Measurements from ENCODE around the gene CD300LG. TPM values are rescaled to one million over a fixed set of nuclear protein-coding genes. Genes with fewer than 3 reads are reported as not detected.
"Not testable (repeated sequence)": the region's sequence is repeated elsewhere in the genome, so short reads cannot be mapped to it uniquely, and the experiment has no call there.

CD300LG gene, protein sequence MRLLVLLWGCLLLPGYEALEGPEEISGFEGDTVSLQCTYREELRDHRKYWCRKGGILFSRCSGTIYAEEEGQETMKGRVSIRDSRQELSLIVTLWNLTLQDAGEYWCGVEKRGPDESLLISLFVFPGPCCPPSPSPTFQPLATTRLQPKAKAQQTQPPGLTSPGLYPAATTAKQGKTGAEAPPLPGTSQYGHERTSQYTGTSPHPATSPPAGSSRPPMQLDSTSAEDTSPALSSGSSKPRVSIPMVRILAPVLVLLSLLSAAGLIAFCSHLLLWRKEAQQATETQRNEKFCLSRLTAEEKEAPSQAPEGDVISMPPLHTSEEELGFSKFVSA
- under 1 TPM in 1 of 2 donors, not detected in 1; 0.32 TPM for total RNA-seq

DNA sequence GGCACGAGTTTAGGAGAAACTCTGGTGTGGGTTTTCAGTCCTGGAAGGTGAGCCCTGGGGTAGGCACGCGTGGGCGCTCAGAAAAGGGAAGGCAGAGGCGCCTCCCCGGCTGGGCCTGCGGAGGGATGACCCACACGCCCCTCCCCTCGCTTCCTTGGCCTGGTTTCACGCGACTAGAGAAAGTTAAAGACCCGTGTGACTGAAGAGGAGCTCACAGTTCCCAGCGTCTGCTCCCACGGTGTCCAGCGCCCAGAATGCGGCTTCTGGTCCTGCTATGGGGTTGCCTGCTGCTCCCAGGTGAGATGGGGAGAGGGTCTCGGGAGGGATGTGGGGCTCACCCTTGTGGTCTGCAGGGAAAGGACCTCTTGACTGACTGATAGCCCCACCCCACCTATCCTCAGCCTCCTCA lies at the start of gene CD300LG:
Gene CD300LG, plus strand, starts transcription at position 214 of the 409 bp plus-strand sequence. Its CDS starts 41 bp downstream, at position 255.
- H3K9me3 ChIP-seq: no peaks in the 10 kb centered on the region
- H3K9ac ChIP-seq (ENCODE audit: low read depth in 2 of 2, low read length in 2 of 2): no peak within 1 kb of the TSS
- TF ChIP-seq, protein P1, sequence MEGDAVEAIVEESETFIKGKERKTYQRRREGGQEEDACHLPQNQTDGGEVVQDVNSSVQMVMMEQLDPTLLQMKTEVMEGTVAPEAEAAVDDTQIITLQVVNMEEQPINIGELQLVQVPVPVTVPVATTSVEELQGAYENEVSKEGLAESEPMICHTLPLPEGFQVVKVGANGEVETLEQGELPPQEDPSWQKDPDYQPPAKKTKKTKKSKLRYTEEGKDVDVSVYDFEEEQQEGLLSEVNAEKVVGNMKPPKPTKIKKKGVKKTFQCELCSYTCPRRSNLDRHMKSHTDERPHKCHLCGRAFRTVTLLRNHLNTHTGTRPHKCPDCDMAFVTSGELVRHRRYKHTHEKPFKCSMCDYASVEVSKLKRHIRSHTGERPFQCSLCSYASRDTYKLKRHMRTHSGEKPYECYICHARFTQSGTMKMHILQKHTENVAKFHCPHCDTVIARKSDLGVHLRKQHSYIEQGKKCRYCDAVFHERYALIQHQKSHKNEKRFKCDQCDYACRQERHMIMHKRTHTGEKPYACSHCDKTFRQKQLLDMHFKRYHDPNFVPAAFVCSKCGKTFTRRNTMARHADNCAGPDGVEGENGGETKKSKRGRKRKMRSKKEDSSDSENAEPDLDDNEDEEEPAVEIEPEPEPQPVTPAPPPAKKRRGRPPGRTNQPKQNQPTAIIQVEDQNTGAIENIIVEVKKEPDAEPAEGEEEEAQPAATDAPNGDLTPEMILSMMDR (IDR thresholded peaks at IDR 0.05): no peak
- no peak within 1 kb of the TSS for H3K27ac ChIP-seq
- DNase-seq: no peak
- no peak within 1 kb of the TSS for H3K4me3 ChIP-seq
- no peaks in the 10 kb centered on the region for H3K4me1 ChIP-seq
- intact Hi-C loops (cut with DNase I): loop anchor here (5.0 kb wide), 2 partner anchors 60 to 155 kb away; no protein-coding TSS in a partner anchor
- no peaks in the 10 kb centered on the region for H3K27me3 ChIP-seq
- no peaks in the 10 kb centered on the region for H3K36me3 ChIP-seq

DNA sequence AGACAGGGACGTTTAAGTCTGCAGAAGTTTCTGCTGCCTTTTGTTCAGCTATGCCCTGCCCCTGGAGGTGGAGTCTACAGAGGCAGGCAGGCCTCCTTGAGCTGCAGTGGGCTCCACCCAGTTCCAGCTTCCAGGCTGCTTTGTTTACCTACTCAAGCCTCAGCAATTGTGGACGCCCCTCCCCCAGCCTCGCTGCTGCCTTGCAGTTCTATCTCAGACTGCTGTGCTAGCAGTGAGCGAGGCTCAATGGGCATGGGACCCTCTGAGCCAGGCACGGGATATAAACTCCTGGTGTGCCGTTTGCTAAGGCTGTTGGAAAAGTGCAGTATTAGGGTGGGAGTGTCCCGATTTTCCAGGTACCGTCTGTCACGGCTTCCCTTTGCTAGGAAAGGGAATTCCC lies 49.0 kb upstream of the CD300LG start:
- intact Hi-C loops (cut with DNase I); DNase-seq: not testable (repeated sequence)

DNA sequence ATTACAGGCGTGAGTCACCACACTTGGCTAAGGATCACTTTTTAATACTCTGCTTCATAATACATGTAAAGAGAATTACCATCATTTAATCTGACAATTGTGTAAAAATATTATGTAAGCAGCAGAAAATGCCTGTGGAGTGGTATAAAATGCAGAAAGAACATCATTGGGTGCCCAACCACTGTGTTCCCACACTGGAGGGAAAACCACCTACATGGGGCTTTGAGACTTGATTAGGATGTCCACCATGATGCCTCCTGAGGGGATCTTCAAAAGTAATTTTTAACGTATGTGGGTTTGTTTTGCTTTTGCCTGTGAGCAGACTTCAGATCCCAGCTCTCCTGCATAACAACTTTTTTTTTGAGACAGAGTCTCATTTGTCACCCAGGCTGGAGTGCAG lies 47.9 kb upstream of the CD300LG start:
- intact Hi-C loops (cut with DNase I): no loop called here

More for the DNA sequence above, 49.0 kb upstream of the CD300LG start:
- H3K4me3 ChIP-seq; H3K36me3 ChIP-seq; H3K4me1 ChIP-seq; H3K9me3 ChIP-seq; H3K27me3 ChIP-seq; H3K9ac ChIP-seq (ENCODE audit: low read depth in 2 of 2, low read length in 2 of 2); H3K27ac ChIP-seq: not testable (repeated sequence)

DNA sequence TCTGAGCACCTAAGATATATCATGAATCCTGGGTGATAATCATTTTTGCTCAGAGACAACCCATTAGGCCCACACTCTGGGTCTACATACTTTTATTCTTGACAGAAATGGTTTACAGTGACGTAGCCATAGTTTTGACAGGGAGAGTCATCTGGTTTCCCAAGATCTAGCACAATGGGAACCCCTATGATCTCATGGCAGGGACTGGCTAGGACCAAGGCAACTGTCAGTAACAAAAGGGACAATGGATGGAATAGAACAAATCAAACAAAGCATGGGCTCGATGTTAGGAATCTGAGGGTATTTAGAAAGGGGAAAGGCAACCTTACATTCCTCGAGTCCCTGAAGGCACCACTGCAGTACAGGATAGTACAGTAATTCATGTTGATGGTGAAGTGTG lies 46.2 kb upstream of the CD300LG start:
- H3K4me1 ChIP-seq: no peaks in the 10 kb centered on the region
- intact Hi-C loops (cut with DNase I): no loop called here
- no peak overlapping the region for H3K4me3 ChIP-seq
- no peaks in the 10 kb centered on the region for H3K9me3 ChIP-seq
- TF ChIP-seq, protein P1 (IDR thresholded peaks at IDR 0.05): no peak
- no peak for DNase-seq
- no peak overlapping the region for H3K27ac ChIP-seq
- no peaks in the 10 kb centered on the region for H3K36me3 ChIP-seq
- no peaks in the 10 kb centered on the region for H3K27me3 ChIP-seq
- no peak overlapping the region for H3K9ac ChIP-seq (ENCODE audit: low read depth in 2 of 2, low read length in 2 of 2)

More for the DNA sequence above, 47.9 kb upstream of the CD300LG start:
- no peak for DNase-seq
- no peak overlapping the region for H3K9ac ChIP-seq (ENCODE audit: low read depth in 2 of 2, low read length in 2 of 2)
- H3K9me3 ChIP-seq: no peaks in the 10 kb centered on the region
- no peaks in the 10 kb centered on the region for H3K36me3 ChIP-seq
- H3K4me1 ChIP-seq: no peaks in the 10 kb centered on the region
- no peak overlapping the region for H3K27ac ChIP-seq
- no peaks in the 10 kb centered on the region for H3K27me3 ChIP-seq
- TF ChIP-seq, protein P1 (IDR thresholded peaks at IDR 0.05): no peak
- H3K4me3 ChIP-seq: no peak overlapping the region

DNA sequence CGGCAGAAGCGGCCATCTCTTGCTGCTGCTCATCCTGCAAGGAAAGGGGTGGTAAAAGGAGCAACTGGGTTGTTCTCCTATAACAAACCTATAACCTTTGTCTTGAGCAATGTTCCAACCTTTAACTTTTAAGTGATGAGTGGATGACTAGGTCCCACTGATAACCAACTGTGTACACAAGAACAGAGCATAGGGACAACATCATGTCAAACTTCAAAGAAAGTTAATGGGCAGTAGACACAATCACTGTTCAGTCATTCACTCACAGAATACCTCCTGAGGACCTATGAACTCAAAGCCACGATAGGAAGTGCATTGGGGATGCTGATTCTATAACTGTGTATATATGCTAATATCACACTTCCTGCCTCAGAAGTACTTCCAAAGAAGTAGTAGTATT lies 45.1 kb upstream of the CD300LG start:
- Histone ChIP-seq H3K27me3 (no peaks in the 10 kb centered on the region), H3K27ac (no peak overlapping the region), H3K9me3 (no peaks in the 10 kb centered on the region), H3K4me1 (no peaks in the 10 kb centered on the region), H3K9ac (ENCODE audit: low read depth in 2 of 2, low read length in 2 of 2) (no peak overlapping the region), H3K36me3 (no peaks in the 10 kb centered on the region), H3K4me3 (no peak overlapping the region)
- DNase-seq: no peak
- TF ChIP-seq, protein P1 (IDR thresholded peaks at IDR 0.05): no peak
- intact Hi-C loops (cut with DNase I): no loop called here

DNA sequence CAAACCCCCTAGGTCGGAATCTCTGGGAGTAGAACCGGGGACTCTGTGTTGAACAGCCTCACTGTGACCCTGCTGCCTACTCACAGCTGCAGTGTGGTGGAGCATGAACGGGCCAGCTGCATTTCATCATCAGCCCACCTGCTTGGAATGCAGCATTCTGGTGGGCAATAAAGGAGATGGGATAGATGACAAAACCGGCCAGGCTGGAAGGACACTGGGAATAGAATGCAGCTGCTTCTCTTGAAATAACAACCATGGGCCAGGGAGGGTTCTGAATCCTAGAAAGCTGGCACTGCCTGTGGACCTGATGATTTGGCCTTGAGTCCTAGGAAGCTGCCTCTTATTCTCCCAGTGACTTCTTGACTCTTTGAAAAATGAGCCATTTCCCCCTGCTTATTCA lies 43.2 kb upstream of the CD300LG start:
- H3K9ac ChIP-seq (ENCODE audit: low read depth in 2 of 2, low read length in 2 of 2): no peak overlapping the region
- no peaks in the 10 kb centered on the region for H3K4me1 ChIP-seq
- H3K36me3 ChIP-seq: no peaks in the 10 kb centered on the region
- no peaks in the 10 kb centered on the region for H3K27me3 ChIP-seq
- DNase-seq: no peak
- H3K9me3 ChIP-seq: no peaks in the 10 kb centered on the region
- TF ChIP-seq, protein P1 (IDR thresholded peaks at IDR 0.05): no peak
- H3K4me3 ChIP-seq: no peak overlapping the region
- no peak overlapping the region for H3K27ac ChIP-seq
- intact Hi-C loops (cut with DNase I): no loop called here

All from colonic mucosa (tissue), 4 donors.